Effector CD4-positive, alpha-beta T cell (primary cell): ENCODE measurements around the gene KCTD13.
"Not testable (repeated sequence)": the region's sequence is repeated elsewhere in the genome, so short reads cannot be mapped to it uniquely, and the experiment has no call there.

Source experiments
- DNase-seq: peaks from one replicate; pipeline ENCODE4 v3.0.0-alpha.2; 2020
- total RNA-seq: gene quantifications from one replicate; lab custom pipeline; 2026; lab: John Stamatoyannopoulos, UW

The KCTD13 gene
- total RNA-seq, result 27.4 reads per million, percentile 54 among the genes with 10 or more reads in this experiment

DNA sequence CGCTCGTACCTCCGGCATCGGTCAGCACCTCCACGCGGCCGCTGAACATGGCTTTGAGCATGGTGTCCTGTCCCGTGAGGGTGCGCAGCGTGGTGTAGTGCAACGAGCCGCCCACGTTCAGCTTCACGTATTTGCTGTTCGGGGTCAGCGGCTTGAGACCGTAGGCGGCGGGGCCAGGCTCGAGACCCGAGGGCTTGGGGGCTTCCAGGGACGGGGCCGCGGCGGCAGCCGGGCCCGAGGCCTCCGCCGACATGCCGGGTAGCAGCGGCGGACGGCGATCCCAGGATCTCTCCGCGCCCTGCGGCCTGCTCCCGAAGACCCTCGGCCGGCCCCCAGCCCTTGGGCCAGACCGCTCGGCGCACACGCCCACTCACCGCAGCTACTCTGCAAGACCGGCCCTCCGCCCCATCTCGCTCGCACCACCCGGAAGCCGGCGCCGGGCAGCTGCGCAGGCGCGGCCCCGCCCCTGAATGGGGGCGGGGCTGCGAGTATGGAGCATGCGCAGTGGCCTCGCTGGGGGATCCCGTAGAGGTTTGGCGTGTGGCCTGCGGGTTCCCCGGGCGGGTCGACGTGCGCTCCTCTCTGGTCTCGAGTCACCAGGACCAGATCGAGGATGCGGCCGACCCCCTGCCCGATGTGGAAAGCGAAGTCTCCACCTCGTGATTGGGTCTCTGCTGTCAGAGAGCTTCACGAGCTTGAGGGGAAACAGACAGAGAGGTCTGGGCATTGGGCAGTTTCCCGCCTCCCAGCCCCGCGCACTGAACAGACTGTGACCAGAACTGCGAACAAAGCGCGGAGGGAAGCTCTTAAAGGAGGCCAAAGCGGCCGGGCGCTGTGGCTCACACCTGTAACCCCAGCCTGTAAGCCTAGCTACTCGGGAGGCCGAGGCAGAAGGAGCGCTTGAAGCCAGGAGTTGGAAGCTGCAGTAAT lies at the start of gene KCTD13:
TSS of gene KCTD13 (minus strand) at position 446 of the 930 bp plus-strand sequence. CDS start at position 253, 193 bp downstream.
- DNase-seq, result peak; percentile 85

GRCh38 chr16:29975134-29975538 lies 49.1 kb upstream of the KCTD13 start:
- no peak for DNase-seq

- DNase-seq, result no peak
Measured at GRCh38 chr16:29974291-29975133, 48.5 kb upstream of the KCTD13 start.

DNA sequence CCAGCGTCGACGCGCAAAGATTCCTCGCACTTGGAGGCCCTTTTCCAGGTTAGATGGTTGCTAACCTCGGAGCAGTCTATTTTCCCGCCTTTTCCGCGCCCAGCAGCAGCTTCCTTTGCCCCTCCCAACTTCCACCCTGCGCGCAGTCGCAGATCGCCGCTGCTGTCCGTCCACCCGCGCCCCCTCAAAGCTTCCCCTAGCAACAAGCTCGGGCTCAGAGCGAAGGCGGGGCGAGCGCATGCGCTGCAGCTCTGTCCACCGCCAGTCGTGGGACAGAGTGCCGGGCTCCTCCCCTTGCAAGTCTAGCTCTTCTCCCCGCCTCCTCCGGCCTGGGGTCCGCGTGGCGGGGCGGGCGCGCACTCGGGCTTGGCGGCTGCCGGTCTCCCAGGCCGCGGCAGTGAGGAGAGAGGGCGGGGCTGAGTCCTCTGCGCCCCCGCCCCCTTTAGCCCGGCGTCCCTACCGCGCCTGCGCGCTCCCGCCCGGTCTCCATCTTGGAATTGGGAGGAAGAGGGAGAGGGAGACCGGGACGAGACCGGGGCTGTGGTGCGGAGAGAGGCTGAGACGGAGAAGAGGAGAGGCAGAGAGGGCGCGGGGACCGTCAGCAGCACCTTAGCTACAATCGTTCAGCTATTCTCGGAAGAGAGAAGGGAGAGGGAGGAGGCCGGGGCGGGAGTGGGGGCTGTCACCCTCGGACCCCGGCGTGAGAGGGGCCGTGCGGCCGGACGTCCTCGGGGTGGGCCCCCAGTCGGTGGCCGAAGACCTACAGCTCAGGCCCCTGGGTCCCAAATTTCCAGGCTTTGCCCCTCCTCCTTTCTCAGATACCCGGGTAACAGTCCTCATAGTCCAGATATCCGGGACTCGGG lies 47.6 kb upstream of the KCTD13 start, which contains the start of gene TAOK2:
TSS of gene TAOK2 (plus strand) at position 485 of the 863 bp plus-strand sequence. CDS start 3,905 bp downstream, outside the sequence.
- DNase-seq, result peak; percentile 87

- no peak for DNase-seq
Measured at GRCh38 chr16:29972992-29973383, 47.0 kb upstream of the KCTD13 start.

GRCh38 chr16:29972500-29972899 lies 46.5 kb upstream of the KCTD13 start:
- no peak for DNase-seq

GRCh38 chr16:29971304-29971703 lies 45.3 kb upstream of the KCTD13 start:
- DNase-seq, result no peak

- no peak for DNase-seq
Measured at GRCh38 chr16:29968205-29968604, 42.2 kb upstream of the KCTD13 start.

DNA sequence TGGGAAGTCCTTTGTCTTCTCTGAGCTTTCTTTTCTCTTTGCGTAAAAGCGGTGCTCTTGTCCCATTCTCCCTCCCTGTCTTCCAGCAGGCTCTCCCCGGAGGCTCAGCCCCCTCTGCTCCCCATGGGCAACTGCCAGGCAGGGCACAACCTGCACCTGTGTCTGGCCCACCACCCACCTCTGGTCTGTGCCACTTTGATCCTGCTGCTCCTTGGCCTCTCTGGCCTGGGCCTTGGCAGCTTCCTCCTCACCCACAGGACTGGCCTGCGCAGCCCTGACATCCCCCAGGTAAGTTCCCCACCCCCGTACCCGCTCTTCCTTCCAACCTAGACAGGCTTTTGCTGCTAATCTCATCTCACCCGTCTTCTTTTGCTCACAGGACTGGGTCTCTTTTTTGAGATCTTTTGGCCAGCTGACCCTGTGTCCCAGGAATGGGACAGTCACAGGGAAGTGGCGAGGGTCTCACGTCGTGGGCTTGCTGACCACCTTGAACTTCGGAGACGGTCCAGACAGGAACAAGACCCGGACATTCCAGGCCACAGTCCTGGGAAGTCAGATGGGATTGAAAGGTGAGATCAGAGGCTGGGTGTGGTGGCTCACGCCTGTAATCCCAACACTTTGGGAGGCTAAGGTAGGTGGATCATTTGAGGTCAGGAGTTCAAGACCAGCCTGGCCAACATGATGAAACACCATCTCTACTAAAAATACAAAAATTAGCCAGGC lies 37.2 kb upstream of the KCTD13 start:
- DNase-seq, result no peak

DNA sequence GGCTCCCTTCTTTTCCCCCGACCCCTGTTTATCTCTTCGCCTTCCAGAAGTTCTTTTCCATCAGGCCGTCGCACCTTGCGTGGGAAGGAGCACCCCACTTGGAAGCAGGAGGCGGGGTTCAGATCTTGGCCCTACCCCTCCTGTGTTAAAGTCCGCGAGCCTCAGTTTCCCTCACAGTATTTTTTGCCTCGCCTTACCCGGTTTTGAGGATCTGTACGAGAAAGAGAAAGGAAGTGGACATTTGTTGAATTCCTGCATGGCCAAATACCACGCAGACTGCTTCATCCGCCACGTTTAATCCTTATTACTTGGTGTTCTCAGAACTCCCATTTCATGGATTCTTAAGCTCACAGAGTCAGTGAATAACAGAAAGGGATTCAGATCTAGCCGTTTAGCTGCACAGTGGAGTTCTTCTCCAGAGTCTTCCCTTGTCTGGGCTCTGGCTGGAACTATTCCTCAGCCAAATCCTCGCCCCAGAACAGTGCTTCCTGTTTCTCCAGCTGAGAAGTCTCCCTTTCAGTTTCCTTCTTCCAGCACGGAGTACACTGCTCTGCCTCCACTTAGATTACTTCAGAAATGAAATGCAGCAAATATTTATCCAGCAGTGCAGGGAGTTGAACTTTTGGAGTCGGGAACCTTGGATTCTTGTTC lies 36.4 kb upstream of the KCTD13 start:
- no peak for DNase-seq

DNA sequence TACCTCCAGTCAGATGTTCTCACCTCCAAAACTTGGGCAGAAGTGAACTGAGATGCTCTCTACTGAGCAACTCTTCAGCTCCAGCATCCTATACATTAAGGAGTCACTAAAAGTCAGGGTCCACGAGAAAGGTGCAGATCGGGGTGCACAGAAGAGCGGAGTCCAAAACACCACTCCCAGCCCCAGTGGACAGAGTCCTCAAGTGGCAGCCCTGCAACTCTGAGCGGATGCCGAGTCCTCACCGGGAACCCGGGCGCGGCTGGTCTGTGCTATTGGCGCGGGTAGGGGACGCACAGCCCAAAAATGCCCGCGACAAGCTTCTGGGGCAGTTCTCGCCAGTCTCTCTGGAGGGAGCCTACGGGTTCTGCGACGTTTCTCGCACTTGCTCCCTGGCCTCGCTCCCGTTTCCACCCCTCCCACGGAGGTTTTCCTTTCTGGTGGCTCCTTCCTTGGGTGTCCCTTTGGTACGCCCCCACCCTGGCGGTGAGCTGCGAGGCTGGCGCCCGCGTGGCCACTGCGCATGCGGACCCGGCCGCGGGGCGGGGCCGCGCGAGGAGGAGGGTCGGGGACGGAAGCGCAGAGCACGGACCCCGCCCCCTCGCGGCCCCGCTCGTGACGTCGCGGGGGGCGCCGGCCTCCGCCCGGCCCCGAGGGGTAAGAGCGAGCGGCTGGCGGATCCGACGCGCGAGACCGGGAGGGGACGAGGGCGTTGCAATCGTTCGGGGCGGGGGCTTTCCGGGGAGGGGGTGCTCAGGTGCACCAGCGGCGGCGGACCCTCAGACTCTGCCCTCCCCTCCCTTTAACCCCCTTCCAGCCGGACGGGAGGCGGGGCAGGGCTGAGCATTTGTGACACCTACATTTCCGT lies 35.7 kb upstream of the KCTD13 start, which contains the start of gene TMEM219:
TSS of gene TMEM219 (plus strand) at position 601 of the 865 bp plus-strand sequence. CDS start 1,065 bp downstream, outside the sequence.
- peak; percentile 89 for DNase-seq

GRCh38 chr16:29961127-29961478 lies 35.1 kb upstream of the KCTD13 start:
- no peak for DNase-seq

- not testable (repeated sequence) for DNase-seq
Measured at GRCh38 chr16:29959821-29960220, 33.8 kb upstream of the KCTD13 start.

DNA sequence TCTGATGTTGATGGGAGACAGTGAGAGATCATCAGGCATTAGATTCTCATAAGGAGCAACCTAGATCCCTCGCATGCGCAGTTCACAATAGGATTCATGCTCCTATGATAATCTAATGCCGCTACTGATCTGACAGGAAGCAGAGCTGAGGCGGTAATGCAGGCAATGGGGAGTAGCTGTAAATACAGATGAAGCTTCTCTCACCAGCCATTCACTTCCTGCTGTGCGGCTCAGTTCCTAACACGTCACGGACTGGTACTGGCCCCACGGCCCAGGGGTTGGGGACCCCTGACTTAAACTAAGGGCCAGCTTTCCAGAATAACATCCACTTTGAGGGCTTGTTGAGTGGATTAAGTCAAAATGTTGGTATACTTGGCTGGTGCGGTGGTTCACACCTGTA lies 33.3 kb upstream of the KCTD13 start:
- DNase-seq, result no peak

GRCh38 chr16:29958756-29959155 lies 32.7 kb upstream of the KCTD13 start:
- DNase-seq, result no peak

DNA sequence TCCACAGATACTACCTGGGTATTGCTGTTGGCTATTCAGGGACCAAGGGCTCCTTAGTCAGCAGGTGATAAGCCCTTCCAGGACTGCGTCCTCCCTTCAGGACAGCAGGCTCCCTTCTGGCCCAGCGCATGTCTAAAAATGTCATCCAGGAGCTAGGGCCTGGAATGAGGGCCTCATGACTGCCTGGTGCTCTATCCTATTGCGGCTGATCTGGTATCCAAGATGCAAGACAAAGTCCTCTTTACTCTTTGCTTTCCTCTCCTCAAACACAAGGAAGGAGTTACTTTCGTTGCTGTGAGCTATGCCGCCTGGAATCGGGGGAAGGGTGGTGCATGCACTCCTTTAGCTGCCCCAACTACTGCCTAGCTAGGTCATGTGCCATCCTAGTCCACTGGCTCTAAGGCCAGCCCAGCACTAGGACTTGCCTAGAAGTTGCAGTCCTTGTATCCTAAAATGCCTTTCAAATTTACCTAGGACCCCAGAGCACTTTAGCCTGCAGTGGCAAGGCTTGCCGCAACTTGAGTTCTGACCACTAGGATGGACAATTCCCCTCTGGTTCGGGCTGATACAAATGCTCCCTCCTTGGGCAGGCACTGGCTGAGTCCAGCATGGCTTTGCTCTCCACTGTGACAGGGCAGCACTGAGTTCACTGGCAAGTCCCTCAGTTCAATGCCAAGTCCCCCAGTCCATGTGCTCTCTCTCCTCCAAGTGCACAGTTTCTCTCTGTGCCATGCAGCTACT lies 25.8 kb upstream of the KCTD13 start:
- no peak for DNase-seq

- no peak for DNase-seq
Measured at GRCh38 chr16:29950806-29951461, 24.9 kb upstream of the KCTD13 start.

GRCh38 chr16:29947897-29948296 lies 21.9 kb upstream of the KCTD13 start:
- no peak for DNase-seq
